ENCODE results near the gene SPNS2. TPM values are rescaled to one million over a fixed set of nuclear protein-coding genes. Genes with fewer than 3 reads are reported as not detected.
A peak's percentile ranks its signal among the peaks of the same experiment; 100 is the strongest.

The SPNS2 gene
- total and polyA plus RNA-seq, 9 donors, result 0.48 to 12.7 (median 4.2) TPM

DNA sequence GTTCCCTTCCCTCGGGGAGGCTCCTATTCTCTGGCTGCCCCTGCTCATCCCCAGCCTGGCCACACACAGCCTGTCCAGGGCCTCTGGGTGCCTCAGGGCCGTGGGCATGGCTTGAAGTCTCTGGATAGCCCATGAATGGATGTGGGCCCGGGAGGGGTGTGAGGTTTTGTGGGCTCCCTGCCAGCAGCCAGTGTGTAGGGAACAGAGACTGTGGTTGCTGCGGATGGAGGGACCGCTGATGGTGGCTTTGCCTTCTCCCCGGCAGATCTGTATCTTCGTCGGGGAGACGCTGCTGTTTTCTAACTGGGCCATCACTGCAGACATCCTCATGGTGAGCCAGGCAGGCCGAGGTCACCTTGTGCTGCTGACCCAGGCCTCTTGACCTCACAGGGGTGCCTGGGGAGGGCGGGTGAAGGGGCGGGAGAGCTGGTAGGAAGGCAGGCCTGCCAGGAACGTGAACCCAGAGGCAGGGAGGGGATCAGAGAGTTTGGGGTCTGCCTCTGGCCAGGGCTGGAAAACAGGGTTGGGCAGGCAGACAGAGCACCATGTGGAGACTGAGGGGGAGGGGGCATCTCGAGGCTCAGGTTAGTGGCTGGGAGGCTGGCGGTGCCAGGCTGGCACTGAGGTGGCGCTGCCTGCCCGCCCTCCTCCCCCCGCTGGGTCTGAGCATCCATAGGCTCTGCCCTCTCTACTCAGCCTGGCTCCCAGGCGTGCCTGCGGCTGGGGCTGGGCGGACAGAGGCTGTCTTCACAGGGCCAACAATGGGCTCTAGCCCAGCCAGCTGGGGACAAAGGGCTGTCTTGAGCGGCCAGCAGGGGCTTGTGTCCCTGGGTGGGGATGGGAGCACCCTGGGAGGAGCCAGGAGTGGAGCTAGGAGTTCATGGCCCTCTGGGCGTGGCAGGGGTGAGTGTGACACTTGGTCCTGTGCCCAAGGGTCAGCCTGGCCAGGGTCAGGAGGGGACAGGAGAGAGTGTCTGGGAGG lies 35.1 kb downstream of the SPNS2 start:
- Histone ChIP-seq H3K4me3 (no peak overlapping the region), H3K36me3 (no peaks in the 10 kb centered on the region), H3K27ac (no peak overlapping the region), H3K27me3 (no peaks in the 10 kb centered on the region), H3K4me1 (ENCODE audit: insufficient read depth) (peaks cover 14% of the 10 kb centered on the region), H3K9me3 (no peaks in the 10 kb centered on the region)
- no peak for TF ChIP-seq POLR2A (IDR thresholded peaks at IDR 0.05)
- TF ChIP-seq, protein P1, sequence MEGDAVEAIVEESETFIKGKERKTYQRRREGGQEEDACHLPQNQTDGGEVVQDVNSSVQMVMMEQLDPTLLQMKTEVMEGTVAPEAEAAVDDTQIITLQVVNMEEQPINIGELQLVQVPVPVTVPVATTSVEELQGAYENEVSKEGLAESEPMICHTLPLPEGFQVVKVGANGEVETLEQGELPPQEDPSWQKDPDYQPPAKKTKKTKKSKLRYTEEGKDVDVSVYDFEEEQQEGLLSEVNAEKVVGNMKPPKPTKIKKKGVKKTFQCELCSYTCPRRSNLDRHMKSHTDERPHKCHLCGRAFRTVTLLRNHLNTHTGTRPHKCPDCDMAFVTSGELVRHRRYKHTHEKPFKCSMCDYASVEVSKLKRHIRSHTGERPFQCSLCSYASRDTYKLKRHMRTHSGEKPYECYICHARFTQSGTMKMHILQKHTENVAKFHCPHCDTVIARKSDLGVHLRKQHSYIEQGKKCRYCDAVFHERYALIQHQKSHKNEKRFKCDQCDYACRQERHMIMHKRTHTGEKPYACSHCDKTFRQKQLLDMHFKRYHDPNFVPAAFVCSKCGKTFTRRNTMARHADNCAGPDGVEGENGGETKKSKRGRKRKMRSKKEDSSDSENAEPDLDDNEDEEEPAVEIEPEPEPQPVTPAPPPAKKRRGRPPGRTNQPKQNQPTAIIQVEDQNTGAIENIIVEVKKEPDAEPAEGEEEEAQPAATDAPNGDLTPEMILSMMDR (IDR thresholded peaks at IDR 0.05), result no peak
- no peak for TF ChIP-seq EP300 (IDR thresholded peaks at IDR 0.05)
- intact Hi-C loops (cut with DNase I), result no loop called here
- WGBS, 3 donors, result 65 to 74% (median 68%) methylated on average over 23 of the region's 23 CpGs
- DNase-seq, result peak in 1 of 5 donors; percentile 46

- no peaks in the 10 kb centered on the region for H3K36me3 ChIP-seq
- TF ChIP-seq, protein P1 (IDR thresholded peaks at IDR 0.05), result no peak
- TF ChIP-seq POLR2A (IDR thresholded peaks at IDR 0.05) (no peak), EP300 (IDR thresholded peaks at IDR 0.05) (no peak)
- no peaks in the 10 kb centered on the region for H3K9me3 ChIP-seq
- 62 to 76% (median 75%) methylated on average over 14 to 17 of the region's 17 CpGs for WGBS, 3 donors
- H3K27me3 ChIP-seq, result no peaks in the 10 kb centered on the region
- DNase-seq, result peak in 1 of 5 donors; percentile 39
- H3K4me1 ChIP-seq (ENCODE audit: insufficient read depth), result peaks cover 14% of the 10 kb centered on the region
- H3K27ac ChIP-seq, result no peak overlapping the region
- H3K4me3 ChIP-seq, result no peak overlapping the region
- intact Hi-C loops (cut with DNase I), result no loop called here
These were observed 35.8 kb downstream of the SPNS2 start for GRCh38 chr17:4534515-4534914.

DNA sequence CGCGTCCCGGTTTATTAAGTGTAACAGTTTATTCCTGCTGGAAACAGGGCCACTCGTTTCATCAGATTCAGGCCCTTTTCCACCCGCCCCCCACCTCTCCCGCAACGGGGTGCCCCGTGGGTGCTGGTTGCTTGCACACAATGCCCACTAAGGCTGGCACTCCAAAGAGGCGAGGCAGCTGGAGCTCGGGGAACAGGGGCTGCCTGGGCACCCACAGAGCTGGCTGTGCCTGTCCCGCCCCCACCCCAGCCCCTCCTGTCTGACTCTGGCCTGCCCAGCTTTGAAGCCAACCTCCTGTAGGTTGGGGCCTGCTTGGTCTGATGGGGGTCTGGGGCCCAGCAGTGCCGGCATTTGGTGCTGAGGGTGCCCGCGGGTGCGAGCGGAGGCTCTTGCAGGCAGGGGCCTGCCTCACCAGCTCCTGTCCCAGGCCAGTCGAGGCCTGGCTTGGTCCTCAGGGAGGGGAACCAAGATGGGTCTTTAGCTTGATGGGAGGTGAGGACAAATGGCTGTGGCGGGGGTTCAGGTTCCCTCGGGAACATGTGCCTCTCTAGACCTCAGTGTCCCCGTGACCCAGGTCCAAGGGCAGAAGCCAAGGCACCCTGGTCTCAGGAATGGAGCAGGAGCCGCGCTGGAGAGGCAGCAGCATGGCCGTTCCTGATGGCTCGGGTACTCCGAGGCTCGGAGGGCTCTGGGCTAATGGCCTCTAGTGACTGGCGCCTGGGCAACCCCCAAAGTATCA lies 36.4 kb downstream of the SPNS2 start:
- no peaks in the 10 kb centered on the region for H3K9me3 ChIP-seq
- no peak overlapping the region for H3K4me3 ChIP-seq
- TF ChIP-seq, protein P1 (IDR thresholded peaks at IDR 0.05), result no peak
- TF ChIP-seq EP300 (IDR thresholded peaks at IDR 0.05), result no peak
- no peak for TF ChIP-seq POLR2A (IDR thresholded peaks at IDR 0.05)
- H3K4me1 ChIP-seq (ENCODE audit: insufficient read depth), result peaks cover 14% of the 10 kb centered on the region
- peak in 2 of 5 donors; percentile 26 to 38 for DNase-seq
- H3K27ac ChIP-seq, result no peak overlapping the region
- no peaks in the 10 kb centered on the region for H3K27me3 ChIP-seq
- no peaks in the 10 kb centered on the region for H3K36me3 ChIP-seq
- intact Hi-C loops (cut with DNase I), result no loop called here
- WGBS, 3 donors, result 64 to 82% (median 71%) methylated on average over 22 to 27 of the region's 27 CpGs

DNA sequence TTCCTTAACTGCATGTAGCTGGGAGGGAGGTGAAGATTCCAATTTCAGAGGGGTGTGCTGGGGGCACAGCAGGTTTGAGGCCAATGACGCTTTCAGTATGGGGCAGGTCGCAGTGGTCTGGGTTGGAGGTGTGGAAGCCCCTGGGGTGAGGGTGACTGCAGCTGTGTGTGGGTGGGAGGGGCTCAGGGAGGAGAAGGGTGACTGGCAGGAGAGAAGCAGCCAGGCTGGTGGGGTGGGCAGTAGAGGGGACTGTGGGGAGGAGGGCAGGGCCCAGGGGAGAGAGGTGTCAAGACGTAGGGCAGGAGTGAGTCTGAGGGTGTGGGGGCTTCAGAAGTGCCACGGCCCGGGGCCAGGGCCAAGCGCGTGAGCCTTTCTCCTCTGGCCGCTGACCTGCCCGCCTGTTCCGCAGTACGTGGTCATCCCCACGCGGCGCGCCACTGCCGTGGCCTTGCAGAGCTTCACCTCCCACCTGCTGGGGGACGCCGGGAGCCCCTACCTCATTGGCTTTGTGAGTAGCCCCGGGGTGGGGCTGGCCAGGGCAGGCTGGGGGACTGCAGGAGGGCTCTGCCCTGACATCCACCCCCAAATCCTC lies 37.1 kb downstream of the SPNS2 start:
- peak overlapping the region; percentile 12 for H3K4me3 ChIP-seq
- H3K27ac ChIP-seq, result no peak overlapping the region
- intact Hi-C loops (cut with DNase I), result no loop called here
- H3K4me1 ChIP-seq (ENCODE audit: insufficient read depth), result peaks cover 14% of the 10 kb centered on the region
- TF ChIP-seq EP300 (IDR thresholded peaks at IDR 0.05) (no peak), POLR2A (IDR thresholded peaks at IDR 0.05) (no peak)
- TF ChIP-seq, protein P1 (IDR thresholded peaks at IDR 0.05), result no peak
- H3K27me3 ChIP-seq, result no peaks in the 10 kb centered on the region
- no peaks in the 10 kb centered on the region for H3K36me3 ChIP-seq
- H3K9me3 ChIP-seq, result no peaks in the 10 kb centered on the region
- 22 to 47% (median 27%) methylated on average over 19 of the region's 19 CpGs for WGBS, 3 donors
- peak in 2 of 5 donors; percentile 41 to 61 for DNase-seq
